A549 treated with RU486 at 1 μM for 4 hours (cell line): ENCODE data around the gene GABRG3. TPM values are rescaled to one million over a fixed set of nuclear protein-coding genes. Genes with fewer than 3 reads are reported as not detected.

Source experiments
- total RNA-seq: library from RNA; stranded (reverse); fragments of 200-300 nt; extraction: Qiagen RNA extraction; gene quantifications from 5 replicates; pipeline ENCODE4 v1.2.3, GENCODE V29; 2022; ENCODE audit warnings: low read depth

GABRG3 gene
- 0.27 to 0.79 TPM (median 0.42 TPM) in 5 replicates for total RNA-seq

GRCh38 chr15:26970712-26971210 is at the start of gene GABRG3:
Gene GABRG3 (plus strand): TSS chr15:26971181.

Other genes starting within 250 kb of the GABRG3 start
- gene GABRB3, start 198.1 kb upstream of the GABRG3 start, total RNA-seq = 61.0 to 82.0 TPM (median 72.6 TPM) in 5 replicates
- gene GABRA5, start 104.1 kb upstream of the GABRG3 start, total RNA-seq = 72.6 to 118 TPM (median 109 TPM) in 5 replicates